Right cardiac atrium (tissue), 5 donors: Measurements from ENCODE around the gene SIGLECL1. TPM values are rescaled to one million over a fixed set of nuclear protein-coding genes. Genes with fewer than 3 reads are reported as not detected.
A peak's percentile ranks its signal among the peaks of the same experiment; 100 is the strongest.
"Not testable (repeated sequence)": the region's sequence is repeated elsewhere in the genome, so short reads cannot be mapped to it uniquely, and the experiment has no call there.

Experiments used
- ATAC-seq, 2 donors: fragments of 200-7000 bp; cut with Tn5 transposase; one replicate each; pipeline versions ENCODE4 v1.8.0 to v1.9.1; 2020; ENCODE audit warnings: moderate library complexity in 2 of 2, mild to moderate bottlenecking in 1 of 2
- DNase-seq, 3 donors: peaks; one replicate each; pipeline ENCODE4 v3.0.0-alpha.2; 2020
- H3K27ac ChIP-seq: one replicate; pipeline ENCODE4 v1.5.1; 2013; ENCODE audit warnings: mild to moderate bottlenecking, low read length, control low read depth, moderate library complexity
- H3K27me3 ChIP-seq: one replicate; pipeline ENCODE4 v1.6.1; 2013; ENCODE audit not compliant: control insufficient read depth, insufficient read depth
- H3K4me1 ChIP-seq: one replicate; pipeline ENCODE4 v1.6.1; 2013; ENCODE audit warnings: low read length; ENCODE audit not compliant: control insufficient read depth, insufficient read depth
- H3K4me3 ChIP-seq: one replicate; pipeline ENCODE4 v1.5.1; 2013; ENCODE audit warnings: low read length, control low read depth
- H3K9me3 ChIP-seq: one replicate; pipeline ENCODE4 v1.6.1; 2013; ENCODE audit warnings: low read length; ENCODE audit not compliant: control insufficient read depth
- WGBS: extraction: QIAGEN DNeasy Blood & Tissue Kit; methylation state at CpG from one replicate; pipeline ENCODE4 v1.1.7; 2013; 5-methylcytosine and 5-hydroxymethylcytosine counted together
- intact Hi-C, 4 donors: fragments of 100-400 bp; cut with DNase I; formaldehyde crosslinking; loops; one replicate each; pipeline versions ENCODE4 v1.11.0 to v1.14.0; 2022 to 2023
- polyA plus RNA-seq: library from polyadenylated mRNA; stranded (reverse); fragments of 200-250 nt; gene quantifications from one replicate; pipeline ENCODE4 v1.2.3, GENCODE V29; 2013
- total RNA-seq, 4 donors: library from RNA; stranded (reverse); fragmentation: NEBNext Ultra II Directional; extraction: Animal tissue kit (Norgen Biotek cat#: 25700); gene quantifications; one replicate each; pipeline ENCODE4 v1.2.1, GENCODE V29; 2021
- donor health status: healthy with polysubstance abuse.
- donor health status: DM: no; HTN: yes; CAD: no.
- donor health status: DM: no; HTN: no; CAD: no.
- donor health status: DM: no; HTN: yes; CAD: no; lungs with severe emphysema.
- donor health status: DM: yes; HTN: yes; CAD: no.

SIGLECL1 gene
- total and polyA plus RNA-seq, 5 donors: not detected

DNA sequence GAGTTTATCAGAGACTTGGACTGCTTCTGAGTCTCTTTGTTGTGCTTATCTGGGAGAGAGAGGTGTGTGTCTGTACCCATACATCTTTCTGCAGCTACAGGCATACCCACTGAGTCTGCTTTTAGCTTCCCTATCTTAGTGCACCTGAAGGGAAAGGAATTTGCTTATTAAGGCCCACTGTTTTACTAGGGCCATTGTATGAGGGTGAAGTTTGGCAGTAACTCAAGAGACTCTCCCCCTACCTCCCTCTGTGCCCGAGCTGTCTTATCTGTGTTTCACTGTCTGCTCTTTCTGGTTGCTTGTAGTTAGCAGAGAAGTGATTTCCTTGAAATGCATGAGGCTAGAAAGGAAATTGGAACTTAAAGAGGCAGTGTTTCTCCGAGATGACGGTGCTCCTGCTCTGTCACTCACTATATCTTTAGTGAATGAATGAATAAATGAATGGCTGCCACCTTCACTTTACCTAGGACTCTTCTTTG, 26.7 kb upstream of the SIGLECL1 start:
- H3K4me3 ChIP-seq: no peak overlapping the region
- ATAC-seq: no peak
- H3K27ac ChIP-seq: no peak overlapping the region
- no peak for DNase-seq
- 25% methylated on average over 3 of the region's 3 CpGs for WGBS
- intact Hi-C loops: no loop called here
- H3K4me1 ChIP-seq: no peaks in the 10 kb centered on the region
- no peaks in the 10 kb centered on the region for H3K9me3 ChIP-seq
- H3K27me3 ChIP-seq: no peaks in the 10 kb centered on the region

DNA sequence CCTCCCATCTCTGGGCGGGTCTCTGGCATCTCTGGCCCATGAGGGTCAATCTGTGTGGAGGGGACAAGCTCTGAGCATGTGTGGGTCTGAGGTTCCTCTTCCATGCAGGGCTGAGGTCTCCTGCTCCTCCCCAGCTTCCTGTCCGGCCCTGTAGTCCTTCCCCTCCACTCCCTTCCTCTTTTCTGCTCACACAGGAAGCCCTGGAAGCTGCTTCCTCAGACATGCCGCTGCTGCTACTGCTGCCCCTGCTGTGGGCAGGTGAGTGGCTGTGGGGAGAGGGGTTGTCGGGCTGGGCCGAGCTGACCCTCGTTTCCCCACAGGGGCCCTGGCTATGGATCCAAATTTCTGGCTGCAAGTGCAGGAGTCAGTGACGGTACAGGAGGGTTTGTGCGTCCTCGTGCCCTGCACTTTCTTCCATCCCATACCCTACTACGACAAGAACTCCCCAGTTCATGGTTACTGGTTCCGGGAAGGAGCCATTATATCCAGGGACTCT, 25.9 kb upstream of the SIGLECL1 start, which contains the start of gene CD33:
TSS of gene CD33 (plus strand) at position 183 of the 496 bp plus-strand sequence. CDS start at position 222, 39 bp downstream.
- ATAC-seq (peak; percentile 59 to 71), DNase-seq (peak; percentile 17 to 65 (median 56))
- H3K9me3 ChIP-seq, H3K27ac ChIP-seq, H3K27me3 ChIP-seq, H3K4me3 ChIP-seq, H3K4me1 ChIP-seq, intact Hi-C loops: not testable (repeated sequence)
- 60% methylated on average over 11 of the region's 11 CpGs for WGBS

DNA sequence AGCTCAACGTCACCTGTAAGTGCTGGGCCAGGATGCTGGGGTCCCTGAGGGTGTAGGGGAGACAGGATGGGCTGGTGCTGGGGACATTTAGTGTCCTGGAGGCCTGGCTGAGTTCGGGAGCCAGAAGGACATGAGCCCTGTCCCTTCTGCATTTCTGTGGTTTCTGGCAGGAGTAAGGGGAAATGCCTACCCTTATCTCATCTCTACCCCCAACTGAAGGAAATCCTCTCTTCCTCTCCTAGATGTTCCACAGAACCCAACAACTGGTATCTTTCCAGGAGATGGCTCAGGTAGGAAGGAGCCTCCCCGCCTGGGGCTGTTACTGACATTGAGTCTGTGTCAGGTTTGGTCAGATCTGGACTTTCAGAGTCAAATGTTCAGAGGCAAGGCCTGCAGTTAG, 24.8 kb upstream of the SIGLECL1 start:
- no peak overlapping the region for H3K27ac ChIP-seq

DNA sequence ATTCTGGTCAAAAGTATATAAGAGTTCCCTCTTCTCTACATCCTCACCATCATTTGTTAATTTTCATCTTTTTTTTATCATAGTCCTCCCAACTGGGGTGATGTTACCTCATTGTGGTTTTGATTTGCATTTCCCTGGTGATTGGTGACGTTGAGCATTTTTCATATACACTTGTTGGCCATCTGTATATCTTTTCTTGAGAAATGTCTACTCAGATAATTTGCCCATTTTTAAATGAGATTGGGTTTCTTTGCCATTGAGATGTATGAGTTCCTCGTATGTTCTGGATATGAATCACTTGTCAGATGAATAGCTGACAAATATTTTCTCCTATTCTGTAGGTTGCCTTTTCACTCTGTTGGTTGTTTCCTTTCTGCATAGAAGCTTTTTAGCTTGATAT, 23.6 kb upstream of the SIGLECL1 start:
- H3K27ac ChIP-seq: no peak overlapping the region
- WGBS: 60% methylated on average over 2 of the region's 2 CpGs
- intact Hi-C loops: no loop called here
- H3K4me1 ChIP-seq: no peaks in the 10 kb centered on the region
- no peaks in the 10 kb centered on the region for H3K9me3 ChIP-seq
- H3K4me3 ChIP-seq: no peak overlapping the region
- no peaks in the 10 kb centered on the region for H3K27me3 ChIP-seq
- ATAC-seq (no peak), DNase-seq (no peak)

More for the DNA sequence above, 24.8 kb upstream of the SIGLECL1 start:
- intact Hi-C loops: no loop called here
- 37% methylated on average over 3 of the region's 3 CpGs for WGBS
- Histone ChIP-seq H3K4me1 (no peaks in the 10 kb centered on the region), H3K9me3 (no peaks in the 10 kb centered on the region), H3K4me3 (no peak overlapping the region), H3K27me3 (no peaks in the 10 kb centered on the region)
- DNase-seq (no peak), ATAC-seq (no peak)

DNA sequence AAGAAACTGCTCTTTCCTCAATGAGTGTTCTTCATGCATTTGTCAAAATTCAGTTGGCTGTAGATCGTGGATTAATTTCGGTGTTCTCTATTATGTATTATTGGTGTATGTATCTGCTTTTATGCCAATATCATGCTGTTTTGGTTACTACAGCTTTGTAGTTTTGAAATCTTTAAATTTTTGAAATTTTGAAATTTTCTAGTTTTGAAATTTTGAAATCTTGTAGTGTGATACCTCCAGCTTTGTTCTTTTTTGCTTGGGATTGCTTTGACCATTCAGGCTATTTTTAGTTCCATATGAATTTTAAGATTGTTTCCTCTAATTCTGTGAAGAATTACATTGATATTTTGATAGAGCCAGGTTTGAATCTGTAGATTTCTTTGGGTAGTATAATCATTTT, 22.9 kb upstream of the SIGLECL1 start:
- 85% methylated on average over 2 of the region's 2 CpGs for WGBS
- ATAC-seq: no peak
- Histone ChIP-seq H3K4me1 (no peaks in the 10 kb centered on the region), H3K27me3 (no peaks in the 10 kb centered on the region), H3K4me3 (no peak overlapping the region), H3K9me3 (no peaks in the 10 kb centered on the region), H3K27ac (no peak overlapping the region)
- DNase-seq: no peak
- intact Hi-C loops: no loop called here

GRCh38 chr19:51240866-51241265, 10.0 kb upstream of the SIGLECL1 start:
- Histone ChIP-seq H3K4me1 (no peaks in the 10 kb centered on the region), H3K4me3 (no peak overlapping the region), H3K9me3 (no peaks in the 10 kb centered on the region), H3K27me3 (no peaks in the 10 kb centered on the region), H3K27ac (no peak overlapping the region)
- intact Hi-C loops: no loop called here
- WGBS: 85% methylated on average over 7 of the region's 7 CpGs
- DNase-seq: peak in 1 of 3 donors; percentile 31
- no peak for ATAC-seq

DNA sequence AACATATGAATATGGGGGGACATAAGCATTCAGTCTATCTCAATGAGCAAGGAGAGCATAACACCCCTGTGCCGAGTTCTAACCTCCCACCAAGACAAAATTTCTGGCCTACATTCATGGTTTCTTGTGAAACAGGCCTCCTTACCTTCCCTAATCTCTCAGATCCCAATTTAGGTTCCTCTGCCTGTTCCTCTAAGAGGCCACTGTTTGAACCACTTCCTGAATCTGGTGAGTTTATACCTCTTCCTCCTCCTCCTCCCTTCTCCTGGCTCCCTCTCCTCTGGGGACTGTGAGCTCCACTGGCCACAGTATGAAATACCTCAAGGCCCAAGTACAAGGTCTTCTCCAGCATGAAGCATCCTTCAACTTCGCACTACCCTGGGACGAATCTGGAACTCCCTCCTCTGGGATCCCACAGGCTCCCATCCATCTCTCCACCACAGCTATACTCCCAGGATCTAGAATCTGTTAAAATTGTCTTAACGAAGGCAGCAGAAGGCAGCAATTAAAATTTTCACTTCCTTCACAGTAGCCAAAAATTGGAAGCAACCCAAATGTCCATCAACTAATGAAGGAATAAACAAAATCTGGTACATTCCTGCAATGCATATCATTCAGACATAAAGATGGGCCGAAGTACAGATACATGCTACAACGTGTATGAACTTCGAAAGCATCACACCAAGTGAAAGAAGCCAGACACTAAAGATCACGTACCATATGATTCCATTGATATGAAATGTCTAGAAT, 7.8 kb upstream of the SIGLECL1 start:
- DNase-seq: no peak
- Histone ChIP-seq H3K27me3 (no peaks in the 10 kb centered on the region), H3K27ac (no peak overlapping the region), H3K9me3 (no peaks in the 10 kb centered on the region), H3K4me1 (no peaks in the 10 kb centered on the region), H3K4me3 (no peak overlapping the region)
- WGBS: 70% methylated on average over 8 of the region's 8 CpGs
- no peak for ATAC-seq
- intact Hi-C loops: no loop called here

DNA sequence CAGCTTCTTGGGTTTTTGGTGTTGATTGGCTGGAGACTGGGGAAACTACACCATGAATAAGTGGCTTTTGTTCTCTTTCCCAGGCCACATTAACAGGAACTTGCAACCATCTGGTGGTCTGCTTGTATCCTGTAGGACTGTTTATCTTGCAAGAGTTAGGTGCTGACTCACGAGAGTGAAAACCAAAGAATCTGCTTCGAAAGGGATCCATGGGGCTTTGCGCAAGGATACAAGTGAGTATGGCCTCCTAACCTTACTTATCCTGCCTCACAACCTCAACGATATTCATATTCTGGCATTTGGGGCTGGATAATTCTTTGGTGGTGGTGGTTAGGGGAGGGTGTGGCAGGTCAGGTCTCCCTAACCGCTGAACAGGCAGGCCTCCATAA, 4.7 kb upstream of the SIGLECL1 start:
- ATAC-seq: no peak
- Histone ChIP-seq H3K4me3 (no peak overlapping the region), H3K27ac (no peak overlapping the region), H3K27me3 (no peaks in the 10 kb centered on the region), H3K4me1 (no peaks in the 10 kb centered on the region), H3K9me3 (no peaks in the 10 kb centered on the region)
- intact Hi-C loops: no loop called here
- 60% methylated on average over 5 of the region's 5 CpGs for WGBS
- DNase-seq: no peak

GRCh38 chr19:51247972-51248590, 2.8 kb upstream of the SIGLECL1 start:
- H3K4me3 ChIP-seq: no peak overlapping the region
- no peaks in the 10 kb centered on the region for H3K9me3 ChIP-seq
- intact Hi-C loops: no loop called here
- DNase-seq (no peak), ATAC-seq (no peak)
- H3K27ac ChIP-seq: no peak overlapping the region
- no peaks in the 10 kb centered on the region for H3K4me1 ChIP-seq
- no peaks in the 10 kb centered on the region for H3K27me3 ChIP-seq
- 66% methylated on average over 7 of the region's 7 CpGs for WGBS

DNA sequence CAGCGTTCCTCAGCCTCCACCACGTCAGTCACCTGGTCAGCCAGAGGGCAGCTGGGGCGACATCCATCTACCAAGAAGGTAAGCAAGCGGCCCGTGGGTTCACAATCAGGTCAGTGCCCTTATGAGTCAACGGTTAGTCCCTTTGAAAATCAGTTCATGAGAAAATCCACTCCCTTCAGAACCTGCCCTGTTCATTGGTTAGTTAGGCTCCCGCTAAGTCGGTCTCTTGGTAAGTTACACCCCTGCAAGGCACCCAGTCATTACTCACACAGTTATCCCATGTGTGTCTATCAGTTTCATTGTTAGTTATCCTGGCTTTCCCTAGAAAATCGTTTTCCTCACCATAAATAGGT, 564 bp downstream of the SIGLECL1 start:
- intact Hi-C loops: no loop called here
- H3K9me3 ChIP-seq: no peaks in the 10 kb centered on the region
- no peak for DNase-seq
- no peaks in the 10 kb centered on the region for H3K27me3 ChIP-seq
- ATAC-seq: no peak
- no peaks in the 10 kb centered on the region for H3K4me1 ChIP-seq
- H3K4me3 ChIP-seq: no peak overlapping the region
- WGBS: 81% methylated on average over 9 of the region's 9 CpGs
- H3K27ac ChIP-seq: no peak overlapping the region

DNA sequence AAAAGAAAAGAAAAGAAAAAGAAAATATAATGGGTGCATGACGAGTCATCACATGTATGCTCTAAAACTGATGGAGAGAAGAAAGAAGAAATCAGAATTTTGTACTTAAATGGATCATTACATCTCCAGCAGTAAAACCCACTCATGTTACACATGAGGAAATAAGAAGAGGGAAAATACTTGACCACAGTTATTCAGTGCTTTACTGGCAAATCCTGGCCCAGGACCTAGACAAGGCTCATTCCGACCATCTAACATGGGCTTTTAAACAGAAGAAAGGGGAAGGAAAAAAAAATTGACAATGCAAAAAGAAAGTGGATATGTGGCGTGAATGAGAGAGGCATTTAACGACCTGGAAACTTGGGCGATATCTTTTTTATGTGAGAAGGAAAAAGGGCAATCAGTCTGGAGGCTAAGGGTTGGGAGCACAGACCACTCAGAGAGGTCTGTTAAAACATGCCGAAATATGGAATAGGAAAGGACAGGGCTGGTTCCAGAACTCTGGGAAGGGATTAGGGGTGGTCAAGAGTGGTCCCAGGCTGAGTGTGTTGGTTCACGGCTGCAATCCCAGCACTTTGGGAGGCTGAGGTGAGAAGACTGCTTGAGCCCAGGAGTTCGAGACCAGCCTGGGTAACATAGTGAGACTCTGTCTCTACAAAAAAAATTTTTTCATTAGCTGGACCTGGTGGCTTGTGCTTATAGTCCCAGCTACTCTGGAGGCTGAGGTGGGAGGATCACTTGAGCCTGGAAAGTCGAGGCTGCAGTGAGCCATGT, 1.6 kb downstream of the SIGLECL1 start:
- WGBS: 69% methylated on average over 9 of the region's 9 CpGs
- Histone ChIP-seq H3K27ac (no peak overlapping the region), H3K9me3 (no peaks in the 10 kb centered on the region), H3K27me3 (no peaks in the 10 kb centered on the region), H3K4me3 (no peak overlapping the region), H3K4me1 (no peaks in the 10 kb centered on the region)
- intact Hi-C loops: no loop called here
- DNase-seq (no peak), ATAC-seq (no peak)
